Activated CD8-positive, alpha-beta T cell treated with anti-CD3 and anti-CD28 coated beads for 36 hours (primary cell): ENCODE measurements around the gene BRSK2. TPM values are rescaled to one million over a fixed set of nuclear protein-coding genes. Genes with fewer than 3 reads are reported as not detected.

ENCODE experiments used
- ATAC-seq: fragments of 200-7000 bp; cut with Tn5 transposase; one replicate; pipeline ENCODE4 v1.10.0; 2021; ENCODE audit warnings: mild to moderate bottlenecking, moderate library complexity
- CTCF ChIA-PET: fragments of 350-600 bp; sonication (Branson Sonifier 250); formaldehyde crosslinking; loops from one replicate; lab custom pipeline; 2021; ENCODE audit warnings: antibody characterized with exemption; lab: Charles Lee
- POLR2A ChIA-PET: fragments of 350-600 bp; sonication (Branson Sonifier 250); formaldehyde crosslinking; loops from one replicate; lab custom pipeline; 2021; ENCODE audit warnings: antibody characterized with exemption; lab: Charles Lee
- DNase-seq: peaks from one replicate; pipeline ENCODE4 v3.0.0-alpha.2; 2020
- H3K27ac Mint-ChIP-seq: one replicate; pipeline ENCODE4 v1.8.0; 2021; ENCODE audit warnings: mild to moderate bottlenecking, mixed read lengths
- H3K27me3 Mint-ChIP-seq: one replicate; pipeline ENCODE4 v1.8.0; 2021; ENCODE audit warnings: mixed read lengths
- H3K36me3 Mint-ChIP-seq: one replicate; pipeline ENCODE4 v1.8.0; 2021; ENCODE audit warnings: low read depth, mixed read lengths
- H3K4me1 Mint-ChIP-seq: one replicate; pipeline ENCODE4 v1.8.0; 2021; ENCODE audit warnings: low read depth, mixed read lengths
- H3K4me3 Mint-ChIP-seq: one replicate; pipeline ENCODE4 v1.8.0; 2021; ENCODE audit warnings: mild to moderate bottlenecking, moderate library complexity, mixed read lengths
- H3K9me3 Mint-ChIP-seq: one replicate; pipeline ENCODE4 v1.8.0; 2021; ENCODE audit warnings: mixed read lengths
- intact Hi-C: fragments of 100-400 bp; cut with micrococcal nuclease; formaldehyde crosslinking; loops from one replicate; pipeline ENCODE4 v1.10.0; 2022
- total RNA-seq, 2 experiments: library from RNA; stranded (reverse); gene quantifications; one replicate each; pipeline ENCODE4 v1.2.3, GENCODE V29; 2021
- TF ChIP-seq, protein P1 (sequence below): fragments of 200-600 bp; IDR thresholded peaks from one replicate; pipeline ENCODE4 v1.8.0; 2022; ENCODE audit warnings: antibody characterized with exemption, mild to moderate bottlenecking

The BRSK2 gene
- total RNA-seq, 2 experiments from 2014 or later: 1.1 to 2.0 TPM

DNA sequence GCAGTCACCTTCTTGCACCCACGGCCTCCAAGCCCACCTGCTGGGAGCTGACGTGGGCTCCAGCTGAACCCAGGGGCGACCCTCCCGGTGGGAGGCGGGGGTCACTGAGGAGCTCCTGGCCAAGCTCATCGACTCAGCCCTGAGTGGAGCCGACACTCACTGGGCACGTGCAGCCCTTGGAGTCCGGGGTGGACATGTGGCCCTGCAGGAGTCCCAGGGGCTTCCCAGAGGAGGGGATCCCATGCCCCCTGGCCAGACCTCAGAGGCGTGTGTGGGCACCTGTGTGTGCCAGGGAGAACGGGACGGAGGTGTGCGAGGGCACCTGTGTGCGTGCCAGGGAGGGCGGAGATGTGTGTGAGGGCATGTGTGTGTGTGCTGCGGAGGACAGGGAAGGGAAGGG is 20.8 kb upstream of the BRSK2 start:
- POLR2A ChIA-PET: no interaction called here
- intact Hi-C loops: no loop called here
- H3K27ac Mint-ChIP-seq: no peak overlapping the region
- TF ChIP-seq, protein P1, sequence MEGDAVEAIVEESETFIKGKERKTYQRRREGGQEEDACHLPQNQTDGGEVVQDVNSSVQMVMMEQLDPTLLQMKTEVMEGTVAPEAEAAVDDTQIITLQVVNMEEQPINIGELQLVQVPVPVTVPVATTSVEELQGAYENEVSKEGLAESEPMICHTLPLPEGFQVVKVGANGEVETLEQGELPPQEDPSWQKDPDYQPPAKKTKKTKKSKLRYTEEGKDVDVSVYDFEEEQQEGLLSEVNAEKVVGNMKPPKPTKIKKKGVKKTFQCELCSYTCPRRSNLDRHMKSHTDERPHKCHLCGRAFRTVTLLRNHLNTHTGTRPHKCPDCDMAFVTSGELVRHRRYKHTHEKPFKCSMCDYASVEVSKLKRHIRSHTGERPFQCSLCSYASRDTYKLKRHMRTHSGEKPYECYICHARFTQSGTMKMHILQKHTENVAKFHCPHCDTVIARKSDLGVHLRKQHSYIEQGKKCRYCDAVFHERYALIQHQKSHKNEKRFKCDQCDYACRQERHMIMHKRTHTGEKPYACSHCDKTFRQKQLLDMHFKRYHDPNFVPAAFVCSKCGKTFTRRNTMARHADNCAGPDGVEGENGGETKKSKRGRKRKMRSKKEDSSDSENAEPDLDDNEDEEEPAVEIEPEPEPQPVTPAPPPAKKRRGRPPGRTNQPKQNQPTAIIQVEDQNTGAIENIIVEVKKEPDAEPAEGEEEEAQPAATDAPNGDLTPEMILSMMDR: no peak
- peaks cover 2% of the 10 kb centered on the region for H3K36me3 Mint-ChIP-seq
- no peak for ATAC-seq
- H3K9me3 Mint-ChIP-seq: peaks cover 16% of the 10 kb centered on the region
- CTCF ChIA-PET: interaction anchor here (1.0 kb wide), 1 partner anchor 146 kb away, joined by 3 read pairs; no protein-coding TSS in a partner anchor
- DNase-seq: no peak
- H3K4me3 Mint-ChIP-seq: no peak overlapping the region
- H3K27me3 Mint-ChIP-seq: peaks cover under 1% of the 10 kb centered on the region
- H3K4me1 Mint-ChIP-seq: no peaks in the 10 kb centered on the region

DNA sequence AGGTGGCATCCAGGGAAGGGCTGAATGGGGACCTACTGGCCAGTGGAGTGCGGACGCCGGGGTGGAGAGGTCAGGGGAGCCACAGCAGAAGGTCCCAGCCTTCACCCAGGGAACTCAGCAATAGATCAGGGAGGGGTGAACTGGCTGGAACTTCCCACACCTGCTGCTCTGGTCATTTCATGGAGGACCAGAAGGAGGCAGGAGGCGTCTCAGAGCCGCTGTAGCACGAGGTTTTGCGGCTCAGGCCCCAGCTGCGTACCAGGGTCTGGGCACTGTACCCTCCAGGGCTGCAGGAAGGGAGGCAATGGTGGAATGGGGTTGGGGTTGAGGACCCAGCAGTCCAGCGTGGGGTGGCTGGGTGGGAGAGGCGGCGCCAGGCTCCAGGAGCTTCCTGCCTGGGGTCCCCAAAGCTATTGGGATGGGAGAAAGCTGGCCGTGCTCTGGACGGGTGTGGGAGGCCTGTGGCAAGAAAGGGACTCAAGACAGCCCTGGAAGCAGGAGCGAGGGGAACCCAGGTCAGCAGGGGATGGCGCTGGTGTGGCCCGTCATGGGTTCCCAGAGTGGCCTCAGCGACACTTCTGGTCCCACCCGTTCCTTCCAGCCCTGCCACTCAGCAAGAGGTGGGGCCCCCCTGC is 20.2 kb upstream of the BRSK2 start:
- Mint-ChIP-seq H3K27ac (no peak overlapping the region), H3K36me3 (peaks cover 2% of the 10 kb centered on the region)
- ATAC-seq: no peak

DNA sequence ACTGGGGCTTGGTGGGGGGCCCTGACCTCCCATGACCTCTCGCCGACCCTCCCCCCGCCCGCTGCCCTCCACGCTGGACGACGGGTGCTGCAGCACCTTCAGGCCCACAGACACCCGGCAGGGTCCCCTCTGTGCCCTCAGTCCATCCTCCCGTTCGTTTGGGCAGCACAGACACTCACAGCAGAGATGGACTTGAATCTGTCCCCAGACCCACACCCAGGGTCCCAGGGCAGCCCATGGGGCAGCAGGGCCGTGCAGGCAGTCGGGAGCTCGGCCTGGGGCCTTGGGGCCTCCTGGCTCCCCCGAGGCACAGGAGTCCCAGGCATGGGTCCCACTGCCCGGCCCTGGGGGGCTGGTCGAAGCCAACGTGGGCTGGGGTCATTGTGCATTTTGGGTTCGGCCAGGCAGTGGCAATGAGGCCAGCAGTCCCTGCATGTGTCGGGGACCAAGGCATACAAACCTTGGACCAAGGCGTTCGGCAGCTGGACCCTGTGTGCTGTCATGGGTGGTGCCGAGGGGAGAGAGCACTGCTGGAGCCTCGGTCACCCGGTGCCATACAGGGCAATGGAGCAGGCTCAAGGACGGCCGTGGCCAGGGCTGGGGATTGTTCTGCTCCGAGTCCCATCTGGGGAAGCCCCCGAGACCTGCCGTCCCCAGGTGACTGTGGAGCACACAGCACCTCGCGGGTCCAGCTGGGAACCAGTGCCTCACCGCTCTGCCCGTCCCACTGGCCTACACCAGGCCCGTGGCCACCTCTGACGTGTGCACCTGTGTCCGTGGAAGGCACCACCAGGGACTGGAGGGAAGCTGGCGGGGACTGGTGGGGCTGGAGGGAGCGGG is 19.3 kb upstream of the BRSK2 start:
- ATAC-seq: no peak
- H3K27me3 Mint-ChIP-seq: no peaks in the 10 kb centered on the region

More for the DNA sequence above, 20.2 kb upstream of the BRSK2 start:
- POLR2A ChIA-PET: no interaction called here
- intact Hi-C loops: no loop called here
- peaks cover 16% of the 10 kb centered on the region for H3K9me3 Mint-ChIP-seq
- H3K4me3 Mint-ChIP-seq: no peak overlapping the region
- no peaks in the 10 kb centered on the region for H3K27me3 Mint-ChIP-seq
- no peaks in the 10 kb centered on the region for H3K4me1 Mint-ChIP-seq
- DNase-seq: no peak
- CTCF ChIA-PET: interaction anchor here (1.0 kb wide), 1 partner anchor 146 kb away, joined by 3 read pairs; no protein-coding TSS in a partner anchor
- TF ChIP-seq, protein P1: no peak

DNA sequence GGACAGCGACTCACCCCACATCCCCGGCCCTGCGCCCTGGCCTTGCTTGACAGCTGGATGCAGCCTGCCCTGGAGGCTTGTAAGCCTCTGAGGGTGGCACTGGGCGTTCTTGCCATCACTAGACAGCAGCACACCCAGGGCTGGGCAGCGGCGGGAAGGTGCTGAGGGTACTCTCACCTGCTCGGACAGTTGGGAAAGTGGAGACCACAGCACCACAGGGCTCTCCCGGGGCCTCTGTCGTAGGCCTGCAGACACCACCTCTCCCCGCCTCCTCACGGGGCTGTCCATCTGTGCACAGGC is 18.8 kb upstream of the BRSK2 start:
- TF ChIP-seq, protein P1: no peak
- Mint-ChIP-seq H3K36me3 (no peaks in the 10 kb centered on the region), H3K27ac (no peak overlapping the region), H3K4me1 (no peaks in the 10 kb centered on the region), H3K9me3 (peaks cover 9% of the 10 kb centered on the region), H3K4me3 (no peak overlapping the region), H3K27me3 (no peaks in the 10 kb centered on the region)
- ChIA-PET CTCF (no interaction called here), POLR2A (no interaction called here)
- no peak for DNase-seq
- intact Hi-C loops: no loop called here
- no peak for ATAC-seq

More for the DNA sequence above, 19.3 kb upstream of the BRSK2 start:
- ChIA-PET CTCF (interaction anchor here (1.0 kb wide), 1 partner anchor 145 kb away, joined by 3 read pairs; no protein-coding TSS in a partner anchor), POLR2A (no interaction called here)
- no peak for DNase-seq
- no peaks in the 10 kb centered on the region for H3K4me1 Mint-ChIP-seq
- peaks cover 12% of the 10 kb centered on the region for H3K9me3 Mint-ChIP-seq
- H3K27ac Mint-ChIP-seq: no peak overlapping the region
- TF ChIP-seq, protein P1: no peak
- intact Hi-C loops: no loop called here
- no peak overlapping the region for H3K4me3 Mint-ChIP-seq
- peaks cover 1% of the 10 kb centered on the region for H3K36me3 Mint-ChIP-seq

DNA sequence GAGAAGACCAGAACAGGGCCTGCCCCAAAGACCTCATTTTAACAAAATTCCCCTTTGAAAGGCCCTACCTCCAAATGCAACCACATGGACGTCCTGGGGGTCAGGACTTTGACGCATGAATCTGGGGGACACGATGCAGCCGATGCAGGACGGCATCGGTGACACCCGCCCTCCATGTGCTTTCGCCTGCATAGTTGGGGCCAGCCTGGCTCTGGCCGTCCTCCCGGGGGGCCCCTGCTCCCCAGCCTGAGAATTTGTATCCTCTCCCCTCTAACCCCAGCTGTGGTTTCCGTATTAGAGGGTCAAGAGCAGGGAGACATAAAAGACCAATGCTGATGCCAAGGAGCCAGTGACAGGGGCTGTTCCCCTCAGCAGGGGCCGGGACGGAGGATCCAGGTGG is 18.4 kb upstream of the BRSK2 start:
- intact Hi-C loops: no loop called here
- Mint-ChIP-seq H3K4me3 (no peak overlapping the region), H3K4me1 (no peaks in the 10 kb centered on the region), H3K9me3 (peaks cover 6% of the 10 kb centered on the region), H3K36me3 (no peaks in the 10 kb centered on the region), H3K27me3 (no peaks in the 10 kb centered on the region), H3K27ac (no peak overlapping the region)
- TF ChIP-seq, protein P1: no peak
- POLR2A ChIA-PET: no interaction called here
- CTCF ChIA-PET: no interaction called here
- ATAC-seq (no peak), DNase-seq (no peak)
